HCT116 (cell line): ENCODE measurements around the gene MAPKBP1. TPM values are rescaled to one million over a fixed set of nuclear protein-coding genes. Genes with fewer than 3 reads are reported as not detected.

Source experiments
- ATAC-seq: fragments of 200-7000 bp; cut with Tn5 transposase; 2 replicates; pipeline ENCODE4 v1.9.1; 2020; ENCODE audit warnings: mild to moderate bottlenecking, moderate library complexity
- BruUV-seq: library from RNA; stranded (reverse); fragments of 400-500 nt; replicated peaks from 2 replicates; lab custom pipeline; 2021; lab: Mats Ljungman, UMichigan
- CTCF ChIA-PET: fragments of 300-600 bp; sonication (Branson Sonifier 250); formaldehyde crosslinking; loops from one replicate; lab custom pipeline; 2021; ENCODE audit warnings: antibody characterized with exemption; lab: Charles Lee
- POLR2A ChIA-PET: fragments of 300-600, 350-600 bp; sonication (Branson Sonifier 250); formaldehyde crosslinking; loops from one replicate; lab custom pipeline; 2021; ENCODE audit warnings: antibody characterized with exemption; lab: Charles Lee
- RAD21 ChIA-PET, 2 experiments: fragments of 300-600 bp; sonication (Branson Sonifier 250); formaldehyde crosslinking; loops; one replicate each; lab custom pipeline; 2023; ENCODE audit warnings: low total read pairs in 2 of 2; ENCODE audit not compliant: uncharacterized antibody in 2 of 2, unreplicated experiment in 2 of 2, low non-redundant PET in 1 of 2; lab: Charles Lee
- DNase-seq: peaks from one replicate; pipeline ENCODE4 v3.0.0-alpha.2; 2010; ENCODE audit warnings: low read depth, low spot score
- H2AFZ ChIP-seq: fragments of 200-600 bp; shearing (Covaris generic), sonication (generic); 2 replicates; pipeline ENCODE4 v1.6.1; 2017; ENCODE audit warnings: low read depth, mixed run types, mixed read lengths, antibody characterized with exemption, low read length; ENCODE audit not compliant: poor library complexity, severe bottlenecking
- H3K27ac ChIP-seq: 2 replicates; pipeline ENCODE4 v1.5.1; 2012; ENCODE audit warnings: low read depth, low read length
- H3K27me3 ChIP-seq: fragments of 200-600 bp; sonication (generic); 2 replicates; pipeline ENCODE4 v1.6.1; 2016; ENCODE audit warnings: mixed run types, low read length, mixed read lengths; ENCODE audit not compliant: insufficient read depth
- H3K36me3 ChIP-seq, 2 experiments: fragments of 200-500 bp in 1 of 2; fragments of 200-600 bp in 1 of 2; sonication (Bioruptor generic) in 1 of 2; sonication (generic) in 1 of 2; 2 replicates each; pipeline versions ENCODE4 v1.5.1 to v1.6.1; 2014 to 2016; ENCODE audit warnings: low read length in 2 of 2, inconsistent platforms in 1 of 2, mixed read lengths in 1 of 2, mixed run types in 1 of 2; ENCODE audit not compliant: insufficient read depth in 2 of 2, control insufficient read depth in 1 of 2
- H3K4me1 ChIP-seq, 2 experiments: fragments of 200-600 bp in 1 of 2; sonication (generic) in 1 of 2; 2 replicates each; pipeline versions ENCODE4 v1.5.1 to v1.6.1; 2012 to 2017; ENCODE audit warnings: low read length in 2 of 2, inconsistent platforms in 1 of 2, mild to moderate bottlenecking in 1 of 2, mixed read lengths in 1 of 2, mixed run types in 1 of 2, moderate library complexity in 1 of 2; ENCODE audit not compliant: insufficient read depth in 2 of 2, control insufficient read depth in 1 of 2
- H3K4me2 ChIP-seq: fragments of 200-600 bp; sonication (generic); 2 replicates; pipeline ENCODE4 v1.6.1; 2017; ENCODE audit warnings: mixed run types, low read length, mixed read lengths
- H3K4me3 ChIP-seq, 2 experiments: fragments of 200-600 bp in 1 of 2; sonication (generic) in 1 of 2; replicated peaks in 1 of 2; 2 replicates each; pipeline ENCODE4 v1.5.1; 2011 to 2016; ENCODE audit warnings: low read length in 2 of 2, control low read depth in 1 of 2, low read depth in 1 of 2, mild to moderate bottlenecking in 1 of 2, mixed read lengths in 1 of 2, mixed run types in 1 of 2
- H3K79me2 ChIP-seq: fragments of 200-600 bp; sonication (generic); 2 replicates; pipeline ENCODE4 v1.6.1; 2017; ENCODE audit warnings: mild to moderate bottlenecking, mixed run types, low read length, moderate library complexity, mixed read lengths; ENCODE audit not compliant: insufficient read depth
- H3K9ac ChIP-seq: fragments of 200-600 bp; sonication (generic); 2 replicates; pipeline ENCODE4 v1.6.1; 2016; ENCODE audit warnings: low read length, mixed read lengths
- H3K9me2 ChIP-seq: fragments of 200-600 bp; sonication (generic), shearing (Covaris generic); 2 replicates; pipeline ENCODE4 v1.6.1; 2017; ENCODE audit warnings: mixed run types, mild to moderate bottlenecking, moderate library complexity; ENCODE audit not compliant: insufficient read depth
- H3K9me3 ChIP-seq, 2 experiments: fragments of 200-500 bp in 1 of 2; fragments of 200-600 bp in 1 of 2; sonication (Bioruptor generic) in 1 of 2; sonication (generic) in 1 of 2; 2 replicates each; pipeline ENCODE4 v1.6.1; 2014 to 2017; ENCODE audit warnings: low read length in 2 of 2, mixed read lengths in 2 of 2, inconsistent platforms in 1 of 2, low read depth in 1 of 2, mild to moderate bottlenecking in 1 of 2, mixed run types in 1 of 2, moderate library complexity in 1 of 2; ENCODE audit not compliant: control insufficient read depth in 1 of 2, insufficient read depth in 1 of 2
- H4K20me1 ChIP-seq: fragments of 200-600 bp; sonication (generic), shearing (Covaris generic); 2 replicates; pipeline ENCODE4 v1.6.1; 2017; ENCODE audit warnings: mixed run types, mild to moderate bottlenecking, moderate library complexity; ENCODE audit not compliant: insufficient read depth
- EGR1 ChIP-seq: IDR thresholded peaks from 2 replicates; pipeline ENCODE4 v1.6.1; 2012; ENCODE audit warnings: low read depth
- ELF1 ChIP-seq: IDR thresholded peaks from 2 replicates; pipeline ENCODE4 v1.6.1; 2012; ENCODE audit warnings: low read depth, borderline replicate concordance
- POLR2A ChIP-seq: IDR thresholded peaks from 2 replicates; pipeline ENCODE4 v1.7.0; 2011; ENCODE audit warnings: borderline replicate concordance; ENCODE audit not compliant: insufficient read depth, insufficient read length; ENCODE audit errors: extremely low read depth
- RAD21 ChIP-seq: IDR thresholded peaks from 2 replicates; pipeline ENCODE4 v1.6.1; 2012; ENCODE audit warnings: low read depth, mild to moderate bottlenecking
- REST ChIP-seq: IDR thresholded peaks from 2 replicates; pipeline ENCODE4 v1.6.1; 2012; ENCODE audit warnings: low read depth
- SIN3A ChIP-seq: IDR thresholded peaks from 2 replicates; pipeline ENCODE4 v1.6.1; 2012; ENCODE audit warnings: low read depth
- SRF ChIP-seq: IDR thresholded peaks from 2 replicates; pipeline ENCODE4 v1.6.1; 2012; ENCODE audit warnings: low read depth
- ZBTB33 ChIP-seq: IDR thresholded peaks from 2 replicates; pipeline ENCODE4 v1.6.1; 2011; ENCODE audit warnings: mild to moderate bottlenecking, low read length, moderate library complexity; ENCODE audit not compliant: insufficient replicate concordance; ENCODE audit errors: extremely low read depth
- intact Hi-C: fragments of 100-400 bp; cut with micrococcal nuclease; formaldehyde crosslinking; loops from 2 replicates; pipeline ENCODE4 v1.10.0; 2022
- total RNA-seq: library from RNA; stranded (reverse); gene quantifications from one replicate; pipeline ENCODE4 v1.2.1, GENCODE V29; 2021; ENCODE audit not compliant: unreplicated experiment
- TF ChIP-seq, protein P1 (sequence below), 3 experiments: fragments of 200-600 bp in 1 of 3; sonication (generic) in 1 of 3; IDR thresholded peaks in 2 of 3; conservative IDR thresholded peaks in 1 of 3; 2 replicates each; pipeline ENCODE4 v1.5.1; 2012 to 2017; ENCODE audit warnings: low read depth in 2 of 3, low read length in 2 of 3, antibody characterized with exemption in 1 of 3, borderline replicate concordance in 1 of 3, control low read depth in 1 of 3, mild to moderate bottlenecking in 1 of 3, mixed read lengths in 1 of 3, mixed run types in 1 of 3, moderate library complexity in 1 of 3; ENCODE audit not compliant: insufficient read depth in 1 of 3
- TF ChIP-seq, protein P2 (sequence below): IDR thresholded peaks from 2 replicates; pipeline ENCODE4 v1.6.1; 2012

The MAPKBP1 gene
- total RNA-seq, 1 experiment from 2014 or later: 21.3 TPM

DNA sequence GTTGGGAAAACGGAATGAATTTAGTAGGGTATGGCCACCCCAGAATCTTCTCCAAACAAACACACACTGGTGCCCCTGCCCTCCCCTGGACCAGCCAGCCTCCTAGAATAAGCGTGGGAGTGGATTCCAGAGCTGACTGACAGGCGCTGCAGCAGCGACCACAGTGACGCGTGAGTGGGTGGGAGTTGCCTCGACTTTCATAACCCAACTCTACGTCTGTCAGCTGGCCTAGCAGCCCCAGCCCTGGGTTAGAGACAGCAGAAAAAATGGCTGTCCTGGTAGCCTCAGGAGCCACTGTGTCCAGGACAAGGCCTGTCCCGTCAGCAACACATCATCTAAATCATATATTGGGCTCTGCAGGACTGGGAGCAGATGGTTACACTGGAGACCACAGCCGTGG lies 74.3 kb downstream of the MAPKBP1 start:
- BruUV-seq: no TSS peak
- no peak for ATAC-seq
- Histone ChIP-seq H2AFZ (no peak overlapping the region), H3K79me2 (no peaks in the 10 kb centered on the region), H4K20me1 (no peaks in the 10 kb centered on the region), H3K27me3 (no peaks in the 10 kb centered on the region), H3K4me2 (no peak overlapping the region), H3K4me3 (no peak overlapping the region), H3K9ac (no peak overlapping the region), H3K9me3 (no peaks in the 10 kb centered on the region), H3K27ac (no peak overlapping the region), H3K9me2 (no peaks in the 10 kb centered on the region), H3K36me3 (peaks cover 0 to 3% of the 10 kb centered on the region in 2 experiments; a peak in 1 of 4 replicates), H3K4me1 (no peaks in the 10 kb centered on the region)
- no peak for DNase-seq
- no peak for TF ChIP-seq POLR2A
- no peak for TF ChIP-seq RAD21
- no peak for TF ChIP-seq ZBTB33
- TF ChIP-seq SIN3A: no peak
- TF ChIP-seq EGR1: no peak
- ChIA-PET RAD21 (no interaction called here), CTCF (no interaction called here), POLR2A (no interaction called here)
- intact Hi-C loops: no loop called here

GRCh38 chr15:41849204-41849603 lies 74.9 kb downstream of the MAPKBP1 start:
- RAD21 ChIA-PET: no interaction called here
- Histone ChIP-seq H3K27me3 (no peaks in the 10 kb centered on the region), H3K27ac (no peak overlapping the region), H3K79me2 (no peaks in the 10 kb centered on the region), H3K4me1 (no peaks in the 10 kb centered on the region), H3K4me3 (no peak overlapping the region), H3K9me2 (no peaks in the 10 kb centered on the region), H4K20me1 (no peaks in the 10 kb centered on the region), H2AFZ (no peak overlapping the region), H3K4me2 (no peak overlapping the region), H3K9ac (no peak overlapping the region), H3K9me3 (no peaks in the 10 kb centered on the region), H3K36me3 (peaks cover 0 to 3% of the 10 kb centered on the region in 2 experiments; a peak in 1 of 4 replicates)
- intact Hi-C loops: no loop called here
- POLR2A ChIA-PET: no interaction called here
- CTCF ChIA-PET: no interaction called here
- ATAC-seq: no peak
- no peak for DNase-seq
- no TSS peak for BruUV-seq
- TF ChIP-seq SRF: no peak
- no peak for TF ChIP-seq REST
- no peak for TF ChIP-seq ZBTB33
- TF ChIP-seq, protein P1, sequence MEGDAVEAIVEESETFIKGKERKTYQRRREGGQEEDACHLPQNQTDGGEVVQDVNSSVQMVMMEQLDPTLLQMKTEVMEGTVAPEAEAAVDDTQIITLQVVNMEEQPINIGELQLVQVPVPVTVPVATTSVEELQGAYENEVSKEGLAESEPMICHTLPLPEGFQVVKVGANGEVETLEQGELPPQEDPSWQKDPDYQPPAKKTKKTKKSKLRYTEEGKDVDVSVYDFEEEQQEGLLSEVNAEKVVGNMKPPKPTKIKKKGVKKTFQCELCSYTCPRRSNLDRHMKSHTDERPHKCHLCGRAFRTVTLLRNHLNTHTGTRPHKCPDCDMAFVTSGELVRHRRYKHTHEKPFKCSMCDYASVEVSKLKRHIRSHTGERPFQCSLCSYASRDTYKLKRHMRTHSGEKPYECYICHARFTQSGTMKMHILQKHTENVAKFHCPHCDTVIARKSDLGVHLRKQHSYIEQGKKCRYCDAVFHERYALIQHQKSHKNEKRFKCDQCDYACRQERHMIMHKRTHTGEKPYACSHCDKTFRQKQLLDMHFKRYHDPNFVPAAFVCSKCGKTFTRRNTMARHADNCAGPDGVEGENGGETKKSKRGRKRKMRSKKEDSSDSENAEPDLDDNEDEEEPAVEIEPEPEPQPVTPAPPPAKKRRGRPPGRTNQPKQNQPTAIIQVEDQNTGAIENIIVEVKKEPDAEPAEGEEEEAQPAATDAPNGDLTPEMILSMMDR (IDR thresholded peaks at IDR 0.05 in 2 of 3, conservative IDR thresholded peaks at IDR 0.05 in 1 of 3; ENCODE audit: borderline replicate concordance in 1 of 3, insufficient read depth in 1 of 3, low read depth in 2 of 3, low read length in 2 of 3): no peak
- TF ChIP-seq, protein P2, sequence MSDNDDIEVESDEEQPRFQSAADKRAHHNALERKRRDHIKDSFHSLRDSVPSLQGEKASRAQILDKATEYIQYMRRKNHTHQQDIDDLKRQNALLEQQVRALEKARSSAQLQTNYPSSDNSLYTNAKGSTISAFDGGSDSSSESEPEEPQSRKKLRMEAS: no peak
- TF ChIP-seq ELF1: no peak
